Fibroblast of pulmonary artery (primary cell): ENCODE data around the gene RAP1GAP2.

Source experiments
- DNase-seq: peaks from one replicate; pipeline ENCODE4 v3.0.0-alpha.2; 2010; ENCODE audit warnings: low read depth
- H3K4me3 ChIP-seq: replicated peaks from 2 replicates; pipeline ENCODE4 v1.5.1; 2011; ENCODE audit warnings: low read depth, mild to moderate bottlenecking, control low read depth, low read length, moderate library complexity
- CTCF ChIP-seq: IDR thresholded peaks from 2 replicates; pipeline ENCODE4 v1.5.1; 2011; ENCODE audit warnings: mild to moderate bottlenecking, control low read depth, low read length, inconsistent platforms; ENCODE audit errors: missing control alignments

The RAP1GAP2 gene

GRCh38 chr17:2789700-2790099 lies 6.5 kb upstream of the RAP1GAP2 start:
- no peak for TF ChIP-seq CTCF
- DNase-seq: no peak
- no peak overlapping the region for H3K4me3 ChIP-seq

GRCh38 chr17:2792366-2793169 lies 3.7 kb upstream of the RAP1GAP2 start:
- DNase-seq: no peak

GRCh38 chr17:2794111-2794803 lies 2.0 kb upstream of the RAP1GAP2 start:
- no peak overlapping the region for H3K4me3 ChIP-seq
- no peak for DNase-seq
- no peak for TF ChIP-seq CTCF

More at GRCh38 chr17:2792366-2793169, 3.7 kb upstream of the RAP1GAP2 start:
- TF ChIP-seq CTCF: no peak
- H3K4me3 ChIP-seq: no peak overlapping the region

- TF ChIP-seq CTCF: no peak
- DNase-seq: no peak
- H3K4me3 ChIP-seq: no peak overlapping the region
Measured at GRCh38 chr17:2795441-2796163, 636 bp upstream of the RAP1GAP2 start.

- no peak for TF ChIP-seq CTCF
- no peak for DNase-seq
- H3K4me3 ChIP-seq: no peak overlapping the region
Measured at GRCh38 chr17:2797226-2797625, 988 bp downstream of the RAP1GAP2 start.

- H3K4me3 ChIP-seq: no peak overlapping the region
- DNase-seq: no peak
- TF ChIP-seq CTCF: no peak
Measured at GRCh38 chr17:2797637-2798036, 1.4 kb downstream of the RAP1GAP2 start.
